K562 (cell line): ENCODE results near the gene ISLR2. TPM values are rescaled to one million over a fixed set of nuclear protein-coding genes. Genes with fewer than 3 reads are reported as not detected.

Experiments
- ATAC-seq: fragments of 200-7000 bp; cut with Tn5 transposase; 3 replicates; pipeline ENCODE4 v1.9.1; 2020; ENCODE audit warnings: moderate library complexity
- BruUV-seq: library from RNA; stranded (reverse); fragments of 400-500 nt; replicated peaks from 2 replicates; lab custom pipeline; 2021; lab: Mats Ljungman, UMichigan
- CTCF ChIA-PET: fragments of 300-600 bp; formaldehyde crosslinking; extraction: SDS; loops from one replicate; lab custom pipeline; 2021; ENCODE audit warnings: low intra/inter-chr PET ratio; lab: Yijun Ruan, JAX
- POLR2A ChIA-PET: fragments of 300-600, 350-650 bp; sonication (Branson Sonifier 250); formaldehyde crosslinking; extraction: SDS; loops from one replicate; lab custom pipeline; 2021; ENCODE audit warnings: antibody characterized with exemption, inconsistent platforms; lab: Yijun Ruan, JAX
- DNase-seq, 4 experiments: peaks; one replicate each; pipeline versions ENCODE4 v3.0.0 to v3.0.0-alpha.2; 2011 to 2018; ENCODE audit warnings: low spot score in 3 of 4, mixed read lengths in 3 of 4; ENCODE audit errors: extremely low read depth in 1 of 4
- FAIRE-seq: peaks from 2 replicates; lab custom pipeline; 2011; peaks lifted over from hg19 to GRCh38; lab: Jason Lieb, UNC
- H2AFZ ChIP-seq: 2 replicates; pipeline ENCODE4 v1.6.0; 2011; ENCODE audit warnings: low read depth, low read length, control low read depth, inconsistent platforms
- H3K27ac ChIP-seq: fragments of 200-600 bp; 3 replicates; pipeline ENCODE4 v1.8.0; 2011; ENCODE audit warnings: low read depth, mild to moderate bottlenecking, control low read depth, inconsistent platforms, low read length, moderate library complexity, mixed read lengths; ENCODE audit errors: extremely low read depth
- H3K27me3 ChIP-seq, 2 experiments: fragments of 300-600 bp in 1 of 2; 2 replicates in 1 of 2; 3 replicates in 1 of 2; pipeline versions ENCODE4 v1.6.0 to v1.8.0; 2011; ENCODE audit warnings: inconsistent platforms in 2 of 2, low read length in 2 of 2, mild to moderate bottlenecking in 1 of 2, mixed read lengths in 1 of 2, moderate library complexity in 1 of 2; ENCODE audit not compliant: control insufficient read depth in 2 of 2, insufficient read depth in 2 of 2
- H3K36me3 ChIP-seq: fragments of 300-600 bp; 3 replicates; pipeline ENCODE4 v1.8.0; 2011; ENCODE audit warnings: mild to moderate bottlenecking, low read length, inconsistent platforms; ENCODE audit not compliant: control insufficient read depth, insufficient read depth
- H3K4me1 ChIP-seq, 2 experiments: fragments of 200-600 bp in 1 of 2; replicated peaks in 1 of 2; 2 replicates in 1 of 2; 3 replicates in 1 of 2; pipeline versions ENCODE4 v1.5.1 to v1.8.0; 2011; ENCODE audit warnings: inconsistent platforms in 2 of 2, low read length in 2 of 2, mild to moderate bottlenecking in 1 of 2, mixed read lengths in 1 of 2, moderate library complexity in 1 of 2; ENCODE audit not compliant: control insufficient read depth in 2 of 2, insufficient read depth in 2 of 2
- H3K4me2 ChIP-seq: 2 replicates; pipeline ENCODE4 v1.6.1; 2011; ENCODE audit warnings: low read length, control low read depth, inconsistent platforms, mixed read lengths; ENCODE audit not compliant: insufficient read depth
- H3K4me3 ChIP-seq: fragments of 200-600 bp; sonication (generic), shearing (Covaris generic); 2 replicates; pipeline ENCODE4 v1.5.1; 2016; ENCODE audit warnings: control low read depth, inconsistent platforms
- H3K79me2 ChIP-seq: fragments of 200-600 bp; 3 replicates; pipeline ENCODE4 v1.8.0; 2011; ENCODE audit warnings: low read length, inconsistent platforms; ENCODE audit not compliant: control insufficient read depth, insufficient read depth
- H3K9ac ChIP-seq, 2 experiments: 2 replicates each; pipeline versions ENCODE4 v1.6.0 to v1.6.1; 2011; ENCODE audit warnings: low read depth in 2 of 2, low read length in 2 of 2, control low read depth in 1 of 2, inconsistent platforms in 1 of 2, mild to moderate bottlenecking in 1 of 2, mixed read lengths in 1 of 2; ENCODE audit not compliant: insufficient read depth in 1 of 2
- H3K9me1 ChIP-seq: one replicate; pipeline ENCODE4 v1.6.0; 2011; ENCODE audit warnings: inconsistent platforms, mild to moderate bottlenecking, low read length, moderate library complexity; ENCODE audit not compliant: control insufficient read depth, insufficient read depth
- H3K9me3 ChIP-seq: replicated peaks from 2 replicates; pipeline ENCODE4 v1.5.1; 2011; ENCODE audit warnings: low read depth, low read length, inconsistent platforms; ENCODE audit not compliant: control insufficient read depth, insufficient read depth
- H4K20me1 ChIP-seq: replicated peaks from 2 replicates; pipeline ENCODE4 v1.6.1; 2011; ENCODE audit warnings: low read length, inconsistent platforms, mixed read lengths; ENCODE audit not compliant: control insufficient read depth, insufficient read depth
- HSF4 ChIP-seq: fragments of 250-450 bp; sonication (Bioruptor Pico); IDR thresholded peaks from 2 replicates; pipeline ENCODE4 v2.1.2; 2022; ENCODE audit warnings: mild to moderate bottlenecking, moderate library complexity, borderline replicate concordance
- NEUROD1 ChIP-seq: fragments of 150-350 bp; IDR thresholded peaks from 2 replicates; pipeline ENCODE4 v1.6.1; 2014; ENCODE audit warnings: borderline replicate concordance, low read length, low read depth; ENCODE audit not compliant: partially characterized antibody
- PCBP2 ChIP-seq: fragments of 200-400 bp; formaldehyde crosslinking; IDR thresholded peaks from 2 replicates; pipeline ENCODE4 v1.6.1; 2018; ENCODE audit warnings: low read length, low read depth, mild to moderate bottlenecking, moderate library complexity; ENCODE audit not compliant: poor library complexity, severe bottlenecking
- SIN3B ChIP-seq: fragments of 450-650 bp; IDR thresholded peaks from 2 replicates; pipeline ENCODE4 v1.6.1; 2017; ENCODE audit warnings: low read depth, mild to moderate bottlenecking, moderate library complexity
- STAT5A ChIP-seq: IDR thresholded peaks from 2 replicates; pipeline ENCODE4 v1.6.1; 2012; ENCODE audit warnings: low read length, inconsistent platforms, borderline replicate concordance
- TOE1 ChIP-seq, 2 experiments: fragments of 450-650 bp in 1 of 2; sonication (generic) in 1 of 2; formaldehyde crosslinking in 1 of 2; IDR thresholded peaks; 2 replicates each; pipeline versions ENCODE4 v1.7.1 to v1.8.0; 2016 to 2022; ENCODE audit warnings: borderline replicate concordance in 2 of 2, mild to moderate bottlenecking in 2 of 2, antibody characterized with exemption in 1 of 2, inconsistent platforms in 1 of 2, low read depth in 1 of 2, missing genetic modification reagents in 1 of 2, moderate library complexity in 1 of 2
- ZBTB17 ChIP-seq: fragments of 450-650 bp; formaldehyde crosslinking; IDR thresholded peaks from 2 replicates; pipeline ENCODE4 v1.4.0; 2020; ENCODE audit warnings: mild to moderate bottlenecking
- WGBS: fragments of 100-300 bp; shearing (Covaris generic); methylation state at CpG from one replicate; pipeline ENCODE4 v1.1.6; 2016; ENCODE audit warnings: low coverage, mixed read lengths; ENCODE audit not compliant: insufficient coverage; ENCODE audit errors: missing lambda C conversion rate; 5-methylcytosine and 5-hydroxymethylcytosine counted together
- in situ Hi-C: fragments of 300-500 bp; cut with MboI; formaldehyde crosslinking; loops from 4 replicates; pipeline ENCODE4 v1.15.0; 2018; ENCODE audit warnings: inconsistent platforms, mixed read lengths
- intact Hi-C: fragments of 100-400 bp; cut with micrococcal nuclease; formaldehyde crosslinking; loops from 2 replicates; pipeline ENCODE4 v1.14.2; 2022
- polyA plus RNA-seq, 8 experiments: library from polyadenylated mRNA; depleted of rRNA in 4 of 8; stranded (reverse) in 5 of 8; unstranded in 3 of 8; fragments of >200 nt; fragmentation: Nextera tagmentation in 2 of 8; fragmentation: Illumina TruSeq in 1 of 8; extraction: Ambion mirVana in 2 of 8; extraction: Trizol in 1 of 8; gene quantifications; 2 replicates each; pipeline versions ENCODE4 v1.2.1 to v1.2.3, GENCODE V29; 2011 to 2014; ENCODE audit warnings: inconsistent platforms in 1 of 8, missing spikeins in 1 of 8
- total RNA-seq, 7 experiments: library from RNA; depleted of rRNA in 6 of 7; stranded (reverse); fragments of >200 nt in 6 of 7; fragmentation: Illumina TruSeq in 2 of 7; extraction: Trizol in 2 of 7; gene quantifications; 2 replicates each; pipeline versions ENCODE4 v1.2.1 to v1.2.3, GENCODE V29; 2011 to 2021; ENCODE audit warnings: low replicate concordance in 1 of 7

The ISLR2 gene
- total and polyA plus RNA-seq, 9 of the 15 experiments (the other 6 are each of a cell fraction or from before 2014, with no cell fraction given) = not detected

DNA sequence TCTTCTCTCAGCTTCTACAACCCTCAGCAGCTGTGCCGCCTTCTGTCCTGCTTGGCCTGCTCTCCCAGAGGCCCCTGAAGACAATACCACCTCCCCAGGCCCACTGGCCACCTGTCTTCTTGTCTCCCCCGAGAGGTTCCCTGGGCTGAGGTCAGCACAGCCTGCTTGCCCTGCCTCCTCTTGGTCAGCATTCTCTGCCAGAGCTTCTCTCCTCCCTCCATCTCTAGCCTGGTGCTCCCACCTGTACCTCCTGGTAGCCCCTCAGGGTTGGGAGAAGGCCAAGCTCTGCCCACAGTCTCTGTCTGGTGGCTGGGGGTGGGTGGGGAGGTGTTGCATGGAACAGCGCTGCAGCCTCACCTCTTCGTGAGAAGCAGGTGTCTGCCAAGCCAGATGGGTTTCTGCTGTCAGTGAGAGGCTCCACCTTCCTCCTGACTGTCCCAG lies 37.5 kb downstream of the ISLR2 start:
- Histone ChIP-seq H4K20me1 (0 out of 2 replicates have a peak, but pooled peaks cover under 1% of the 10 kb centered on the region), H3K4me3 (no peak overlapping the region), H3K79me2 (no peaks in the 10 kb centered on the region), H3K4me1 (peaks cover 0 to 3% of the 10 kb centered on the region in 2 experiments; a peak in 2 of 5 replicates), H3K9ac (no peak overlapping the region), H3K9me1 (no peaks in the 10 kb centered on the region), H3K27me3 (peaks cover 8 to 47% of the 10 kb centered on the region in 2 experiments; a peak in 4 of 5 replicates), H3K9me3 (no peaks in the 10 kb centered on the region), H3K27ac (no peak overlapping the region), H3K36me3 (no peaks in the 10 kb centered on the region), H3K4me2 (no peak overlapping the region), H2AFZ (no peak overlapping the region)
- WGBS = 0% methylated on average over 3 of the region's 4 CpGs
- no TSS peak for BruUV-seq
- intact Hi-C loops (no loop called here), in situ Hi-C loops (no loop called here)
- FAIRE-seq (no peak), ATAC-seq (no peak), DNase-seq (no peak)
- TF ChIP-seq NEUROD1 (no peak), SIN3B (no peak), PCBP2 (no peak), ZBTB17 (no peak), HSF4 (CRISPR knock-in tag) (no peak), TOE1 (IDR thresholded peaks at IDR 0.05; ENCODE audit: borderline replicate concordance) (no peak), TOE1 (CRISPR knock-in tag; IDR thresholded peaks at IDR 0.05; ENCODE audit: borderline replicate concordance, low read depth) (no peak), STAT5A (no peak)
- CTCF ChIA-PET = no interaction called here
- POLR2A ChIA-PET = no interaction called here
